Activated CD8-positive, alpha-beta memory T cell treated with anti-CD3 and anti-CD28 coated beads for 36 hours (primary cell): Measurements from ENCODE around the gene C9orf153. TPM values are rescaled to one million over a fixed set of nuclear protein-coding genes. Genes with fewer than 3 reads are reported as not detected.

Source experiments
- CTCF ChIA-PET: fragments of 350-600 bp; sonication (Branson Sonifier 250); formaldehyde crosslinking; loops from one replicate; lab custom pipeline; 2021; ENCODE audit warnings: antibody characterized with exemption; lab: Charles Lee
- POLR2A ChIA-PET: fragments of 350-600 bp; sonication (Branson Sonifier 250); formaldehyde crosslinking; loops from one replicate; lab custom pipeline; 2021; ENCODE audit warnings: antibody characterized with exemption; lab: Charles Lee
- total RNA-seq, 2 experiments: library from RNA; stranded (reverse); gene quantifications; one replicate each; pipeline ENCODE4 v1.2.3, GENCODE V29; 2021

The C9orf153 gene
- total RNA-seq, 2 experiments from 2014 or later = 0.19 TPM; not detected in 1

DNA sequence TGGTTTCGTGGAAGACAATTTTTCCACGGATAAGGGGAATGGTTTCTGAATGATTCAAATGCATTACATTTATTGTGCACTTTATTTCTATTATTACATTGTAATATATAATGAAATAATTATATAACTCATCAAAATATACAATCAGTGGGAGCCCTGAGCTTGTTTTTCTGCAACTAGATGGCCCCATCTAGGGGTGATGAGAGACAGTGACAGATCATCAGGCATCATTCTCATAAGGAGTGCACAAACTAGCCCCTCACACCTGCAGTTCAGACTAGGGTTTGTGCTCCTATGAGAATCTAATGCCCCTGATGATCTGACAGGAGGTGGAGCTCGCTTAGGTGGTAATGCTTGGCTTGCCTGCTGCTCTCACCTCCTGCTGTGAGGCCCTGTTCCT, 16.5 kb upstream of the C9orf153 start:
- POLR2A ChIA-PET = no interaction called here
- CTCF ChIA-PET = interaction anchor here (0.6 kb wide), 1 partner anchor 9 kb away, joined by 5 read pairs; no protein-coding TSS in a partner anchor

DNA sequence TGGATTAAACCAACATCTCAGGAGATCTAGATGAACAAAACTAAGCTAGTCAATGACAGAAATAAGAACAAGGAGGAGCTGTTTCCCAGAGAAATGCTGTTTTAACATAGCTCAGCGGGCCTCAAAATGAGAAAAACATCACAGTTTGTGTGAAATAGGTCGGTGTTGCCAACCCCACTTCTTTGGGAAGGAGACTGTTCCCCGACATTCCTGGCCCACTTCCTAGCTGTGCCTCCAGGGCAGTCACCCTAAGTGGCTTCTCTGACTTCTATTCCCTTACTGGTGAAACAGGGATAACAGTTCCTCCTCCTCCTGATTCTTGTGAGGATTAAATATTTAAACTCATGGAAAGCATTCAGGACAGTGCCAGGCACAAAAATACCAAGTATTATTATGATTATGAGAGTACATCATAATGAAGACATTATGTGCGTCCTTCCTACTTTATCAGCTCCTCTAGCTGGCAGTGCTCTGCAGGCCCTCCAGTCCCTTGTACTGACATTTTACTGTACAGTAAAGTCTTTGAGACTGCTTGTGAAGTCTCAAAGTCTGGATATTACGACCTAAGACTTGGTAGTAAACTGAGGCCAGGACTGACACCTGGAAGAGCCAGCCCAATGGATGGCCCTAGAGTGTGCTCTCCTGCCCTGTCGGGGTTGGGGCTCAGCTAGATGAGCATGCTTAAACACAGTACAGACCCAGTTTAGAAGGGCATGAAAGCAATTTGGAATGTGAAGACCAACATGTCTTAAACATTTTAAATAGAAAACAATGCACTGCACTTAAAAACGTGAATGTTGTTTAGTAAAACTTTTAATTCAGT, 15.6 kb upstream of the C9orf153 start:
- CTCF ChIA-PET = interaction anchor here (0.6 kb wide), 1 partner anchor 8 kb away, joined by 5 read pairs; no protein-coding TSS in a partner anchor

DNA sequence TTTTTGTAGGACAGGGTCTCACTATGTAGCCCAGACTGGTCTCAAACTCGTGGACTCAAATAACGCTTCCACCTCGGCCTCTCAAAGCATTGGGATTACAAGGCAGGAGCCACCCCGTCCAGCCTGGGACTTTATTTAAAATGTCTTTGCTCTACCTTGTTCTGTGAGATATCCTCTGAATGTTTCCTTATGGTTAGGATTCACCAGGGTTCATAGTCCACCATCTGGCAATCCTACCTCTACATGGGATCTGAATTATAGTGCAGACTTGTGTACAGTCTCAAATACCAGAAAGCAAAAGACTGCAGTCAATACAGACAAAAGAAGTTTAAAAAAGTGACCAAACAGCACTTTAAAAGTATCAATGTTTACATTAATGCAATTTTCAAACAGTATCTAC, 12.8 kb upstream of the C9orf153 start:
- POLR2A ChIA-PET = no interaction called here
- CTCF ChIA-PET = no interaction called here

More for the DNA sequence above, 15.6 kb upstream of the C9orf153 start:
- POLR2A ChIA-PET = no interaction called here

DNA sequence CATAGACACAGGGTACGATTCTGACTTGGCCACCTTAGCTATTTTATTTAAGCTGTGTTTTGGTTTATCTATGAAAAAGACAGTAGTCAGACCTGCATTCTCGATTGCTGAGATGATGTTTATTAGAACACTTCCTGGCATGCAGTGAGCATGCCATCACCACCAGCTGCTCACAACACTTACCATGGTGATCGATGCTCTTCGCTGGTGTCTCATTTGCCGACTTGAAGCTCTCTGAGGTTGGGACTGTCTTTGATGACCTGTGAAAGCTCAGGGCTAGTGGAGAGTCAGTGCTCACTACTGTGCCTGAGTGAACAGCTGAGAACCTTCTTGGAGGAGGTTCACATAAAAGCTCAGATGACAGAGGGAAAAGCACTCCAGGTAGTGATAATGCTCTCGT, 4.4 kb upstream of the C9orf153 start:
- ChIA-PET POLR2A (no interaction called here), CTCF (no interaction called here)

DNA sequence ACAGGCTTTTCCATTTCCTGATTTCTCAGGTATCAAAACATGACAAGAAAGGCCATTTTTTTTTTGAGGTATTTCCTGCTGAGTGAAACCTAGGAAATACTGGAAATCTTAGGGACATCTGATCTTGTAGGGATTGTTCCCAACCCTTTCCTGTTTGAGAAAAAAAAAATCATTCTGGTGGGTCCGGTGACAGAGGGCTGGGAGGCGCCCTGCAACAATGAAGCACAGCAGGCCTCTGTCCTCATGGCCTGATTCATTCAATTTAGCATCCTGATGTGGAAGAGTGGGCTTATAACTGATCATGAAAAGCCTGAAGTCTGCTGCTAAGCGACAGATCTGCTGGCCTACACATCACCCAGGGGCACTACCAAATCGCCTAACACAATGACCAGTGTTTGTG, 3.0 kb upstream of the C9orf153 start:
- POLR2A ChIA-PET = no interaction called here
- CTCF ChIA-PET = no interaction called here

DNA sequence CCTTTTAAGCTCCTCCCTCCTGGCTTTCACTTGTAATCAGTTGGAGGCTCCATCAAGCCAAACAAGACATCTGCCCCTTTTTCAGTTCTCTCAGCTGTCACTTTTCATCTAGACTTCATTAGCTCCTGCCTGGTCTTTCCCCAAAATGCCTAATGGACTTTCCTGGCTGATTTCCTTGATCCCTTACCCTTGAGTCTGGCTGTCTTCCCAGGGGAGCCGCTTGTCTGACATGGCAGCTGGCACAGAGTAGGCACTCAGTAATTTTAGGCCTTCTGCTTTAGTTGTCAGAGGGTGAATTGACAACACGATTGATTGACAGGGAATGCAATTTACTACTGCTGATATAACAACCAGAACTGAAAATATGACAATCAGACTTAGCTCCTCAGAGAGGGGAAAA, 2.1 kb downstream of the C9orf153 start:
- ChIA-PET POLR2A (no interaction called here), CTCF (no interaction called here)

DNA sequence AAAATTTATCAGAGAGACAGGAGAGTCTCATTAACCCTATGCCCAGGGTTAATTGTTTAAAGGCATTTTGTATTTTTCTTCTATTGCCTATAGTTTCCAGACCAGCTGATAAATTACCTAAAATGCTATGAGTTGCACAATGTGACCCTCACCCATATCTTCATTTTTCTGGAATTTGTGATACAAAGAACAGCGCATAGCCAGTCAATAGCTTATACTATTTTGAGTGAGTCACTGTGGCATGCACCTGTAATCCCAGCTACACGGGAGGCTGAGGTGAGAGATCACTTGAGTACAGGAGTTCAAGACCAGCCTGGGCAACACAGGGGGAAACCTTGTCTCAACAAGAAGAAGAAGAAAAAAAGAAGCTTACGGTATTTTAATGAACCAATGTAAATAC, 2.8 kb downstream of the C9orf153 start:
- POLR2A ChIA-PET = no interaction called here
- CTCF ChIA-PET = no interaction called here

DNA sequence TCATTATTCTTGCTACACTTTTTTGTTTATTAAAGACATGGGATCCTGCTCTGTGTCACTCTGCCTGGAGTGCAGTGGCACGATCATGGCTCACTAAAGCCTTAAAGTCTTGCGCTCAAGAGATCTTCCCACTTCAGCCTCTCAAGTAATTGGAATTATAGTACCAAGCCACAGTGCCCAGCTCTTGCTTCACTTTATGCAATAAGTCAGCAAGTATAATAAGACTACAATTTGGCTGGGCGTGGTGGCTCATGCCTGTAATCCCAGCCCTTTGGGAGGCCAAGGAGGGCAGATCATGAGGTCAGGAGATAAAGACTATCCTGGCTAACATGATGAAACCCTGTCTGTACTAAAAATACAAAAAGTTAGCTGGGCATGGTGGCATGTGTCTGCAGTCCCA, 5.9 kb downstream of the C9orf153 start:
- ChIA-PET CTCF (no interaction called here), POLR2A (no interaction called here)

DNA sequence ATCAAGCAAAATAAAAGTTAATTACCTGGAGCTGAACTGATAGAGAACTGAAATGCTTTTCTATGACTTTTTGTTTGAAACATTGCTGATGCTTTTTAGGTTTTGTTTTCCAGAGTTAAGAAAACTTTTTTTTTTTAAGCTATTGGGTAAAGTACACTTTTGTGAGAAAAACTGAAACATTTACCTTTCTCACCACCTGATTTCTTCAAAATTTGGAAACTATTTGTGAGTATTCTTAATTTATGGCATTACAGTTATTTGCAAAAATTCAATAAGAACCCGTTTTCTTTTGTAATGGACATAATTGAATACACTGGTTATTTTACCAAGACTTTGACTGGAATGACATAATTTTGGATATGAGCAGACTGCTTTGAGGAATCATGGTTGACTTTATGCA, 6.6 kb downstream of the C9orf153 start:
- ChIA-PET CTCF (no interaction called here), POLR2A (no interaction called here)

DNA sequence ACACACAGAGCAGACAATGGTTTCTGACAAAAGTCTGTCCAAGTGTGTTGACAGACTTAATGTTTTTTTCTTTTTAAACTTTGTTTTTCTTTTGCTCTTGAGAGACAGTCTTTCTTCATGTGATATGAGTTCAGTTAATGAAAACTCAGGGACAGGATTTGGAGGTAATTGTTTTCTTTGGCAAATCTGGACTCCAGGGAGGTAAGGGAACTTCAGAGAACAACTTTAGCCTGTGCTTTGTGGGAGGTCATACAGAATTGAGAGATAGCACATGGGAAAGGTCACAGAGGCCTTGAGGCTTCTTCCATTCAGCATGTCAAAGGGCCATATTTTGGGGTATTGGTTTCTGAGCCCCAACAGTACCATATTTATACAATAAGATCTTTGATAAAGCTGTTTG, 9.3 kb downstream of the C9orf153 start:
- POLR2A ChIA-PET = no interaction called here

DNA sequence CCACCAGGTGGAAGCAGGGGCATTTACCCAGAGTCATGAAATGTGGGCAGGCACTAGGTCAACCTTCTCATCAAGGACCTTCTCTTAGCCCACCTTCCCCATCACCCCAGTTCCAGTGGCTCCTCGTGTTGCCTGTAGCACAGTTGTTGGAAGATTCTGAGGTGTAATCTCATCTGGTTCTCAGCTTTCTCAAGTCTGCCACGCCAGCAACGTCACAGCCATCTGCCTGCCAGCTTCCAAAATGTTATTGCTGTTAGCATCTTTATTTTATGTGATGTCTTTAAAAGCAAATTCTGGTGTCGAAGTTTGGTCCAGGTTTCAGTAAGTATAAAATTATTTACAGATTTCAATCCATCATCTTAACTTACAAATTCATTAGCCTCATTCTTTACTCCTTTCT, 10.7 kb downstream of the C9orf153 start:
- CTCF ChIA-PET = no interaction called here
- POLR2A ChIA-PET = no interaction called here

More for the DNA sequence above, 9.3 kb downstream of the C9orf153 start:
- CTCF ChIA-PET = no interaction called here

DNA sequence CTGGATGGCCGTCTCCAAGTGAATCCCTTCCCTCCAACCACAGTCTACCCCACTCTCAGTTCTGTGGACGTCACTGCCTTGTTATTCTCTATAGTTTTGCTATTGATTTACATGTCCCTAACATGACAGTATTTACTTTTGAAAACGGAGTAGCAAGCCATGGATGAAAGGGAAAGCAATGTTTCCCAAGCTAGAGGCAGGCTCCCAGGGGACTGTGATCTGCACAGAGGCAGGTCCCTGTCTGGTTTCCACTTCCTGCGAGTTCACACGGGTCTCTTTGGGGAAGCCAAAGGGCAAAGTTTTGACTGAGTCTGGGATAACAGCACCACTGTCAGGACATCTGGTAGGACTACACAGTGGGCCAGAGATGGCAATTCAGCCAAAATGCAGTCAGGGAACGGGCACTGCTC, 12.7 kb downstream of the C9orf153 start:
- ChIA-PET CTCF (no interaction called here), POLR2A (no interaction called here)

DNA sequence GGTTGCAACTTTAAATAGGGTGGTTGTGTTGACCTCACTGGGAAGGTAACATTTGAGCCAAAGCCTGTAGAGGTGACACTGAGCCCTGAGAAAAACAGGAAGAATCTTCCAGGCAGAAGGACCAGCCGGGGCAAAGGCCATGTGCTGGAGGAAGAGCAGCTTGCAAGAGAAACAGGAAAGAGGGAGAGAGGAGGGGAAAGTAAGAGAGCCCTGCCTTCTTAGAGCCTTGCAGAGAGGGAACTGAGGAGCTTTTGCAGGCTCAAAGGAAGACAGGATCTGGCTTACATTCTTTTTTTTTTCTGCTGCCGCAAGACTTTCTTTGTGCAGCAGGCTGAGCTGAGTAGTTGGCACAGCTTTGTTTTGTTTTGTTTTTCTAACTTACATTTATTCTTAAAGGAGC, 17.4 kb downstream of the C9orf153 start:
- ChIA-PET CTCF (no interaction called here), POLR2A (no interaction called here)

DNA sequence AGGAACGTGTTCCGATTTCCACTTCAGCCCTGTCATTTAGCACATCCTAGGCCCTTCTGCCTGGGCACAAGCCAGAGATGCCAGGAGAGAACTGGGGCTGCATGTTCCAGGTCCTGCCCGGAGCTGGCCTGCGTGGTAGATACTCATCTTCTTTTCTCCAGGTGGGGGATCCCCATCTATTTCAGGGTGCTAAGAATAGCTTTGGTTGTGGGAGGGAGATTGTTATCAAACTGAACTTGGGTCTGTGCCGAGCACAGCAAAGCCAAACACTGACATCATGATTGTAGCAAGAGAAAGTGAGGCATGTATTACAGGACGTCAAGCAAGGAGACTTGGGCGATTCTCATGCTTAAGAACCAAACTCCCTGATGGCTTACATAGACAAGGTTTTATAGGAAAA, 18.2 kb downstream of the C9orf153 start:
- POLR2A ChIA-PET = no interaction called here
- CTCF ChIA-PET = no interaction called here

DNA sequence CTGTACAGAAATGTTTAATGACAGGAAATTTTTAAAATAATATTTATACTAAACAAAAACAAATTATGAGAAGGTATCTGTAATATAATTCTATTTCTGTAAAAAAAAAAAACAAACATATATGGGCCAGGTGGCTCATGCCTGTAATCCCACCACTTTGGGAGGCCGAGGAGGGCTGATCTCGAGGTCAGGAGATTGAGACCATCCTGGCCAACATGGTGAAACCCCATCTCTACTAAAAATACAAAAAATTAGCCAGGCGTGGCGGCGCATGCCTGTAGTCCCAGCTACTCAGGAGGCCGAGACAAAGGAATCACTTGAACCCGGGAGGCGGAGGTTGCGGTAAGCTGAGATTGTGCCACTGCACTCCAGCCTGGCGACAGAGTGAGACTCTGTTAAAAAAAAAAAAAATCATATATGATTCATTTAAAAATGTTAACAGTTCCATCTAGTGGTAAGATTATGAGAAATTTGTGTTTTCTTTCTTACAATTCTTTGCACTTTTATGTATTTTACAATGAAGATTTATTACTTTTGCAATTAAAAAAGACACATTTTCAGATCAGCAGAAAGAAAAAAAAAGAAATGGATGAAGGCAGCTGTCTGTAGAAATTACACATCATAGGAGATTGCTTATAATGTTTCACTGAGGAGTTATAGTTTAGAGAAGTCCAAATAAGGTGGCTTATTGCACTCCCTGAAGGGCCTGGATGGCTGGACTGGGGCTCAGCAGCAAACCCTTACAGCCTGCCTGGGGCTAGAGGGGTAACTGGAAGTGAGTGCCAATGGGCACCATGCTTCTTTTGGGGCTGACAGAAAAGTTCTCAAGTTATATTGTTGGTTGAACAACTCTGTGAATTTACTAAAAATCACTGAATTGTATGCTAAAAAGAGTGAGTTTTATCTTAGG, 20.3 kb downstream of the C9orf153 start:
- POLR2A ChIA-PET = no interaction called here
- CTCF ChIA-PET = no interaction called here

DNA sequence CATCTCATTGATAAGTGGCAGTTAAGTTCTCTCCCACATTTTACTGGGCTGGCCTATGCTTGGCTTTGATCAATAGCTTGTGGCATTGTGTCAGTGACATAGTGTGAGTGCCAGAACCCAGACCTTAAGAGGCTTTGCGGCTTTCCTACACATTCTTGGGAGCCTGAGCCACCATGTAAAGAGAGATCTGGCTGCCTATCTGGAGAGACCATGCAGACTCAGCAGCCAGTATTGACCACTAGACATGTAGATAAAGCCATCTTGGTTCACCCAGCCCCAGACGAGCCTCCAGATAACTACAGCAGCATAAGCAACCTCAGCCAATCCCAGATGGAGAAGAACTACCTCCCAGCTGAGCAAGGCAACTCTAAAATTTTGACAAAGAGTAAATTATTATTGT, 28.6 kb downstream of the C9orf153 start:
- ChIA-PET CTCF (no interaction called here), POLR2A (no interaction called here)

DNA sequence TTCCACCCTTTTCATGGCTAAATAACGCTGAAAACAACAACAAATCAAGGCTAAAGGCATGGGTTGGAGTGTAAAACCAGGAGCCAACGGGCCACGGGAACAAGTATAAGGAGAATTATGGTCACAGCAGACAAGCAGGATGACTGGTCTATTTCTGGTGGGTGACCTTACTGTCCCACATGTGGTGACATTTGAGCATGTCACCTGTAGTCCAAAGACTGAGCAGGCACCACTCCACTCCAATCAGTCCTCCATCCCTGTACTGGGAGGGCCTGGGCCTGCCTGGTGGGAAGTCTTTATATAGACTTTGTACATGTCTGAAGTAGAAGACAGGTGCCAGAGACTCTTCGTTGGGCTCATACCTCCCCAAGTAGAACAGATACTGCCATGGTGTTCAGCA, 36.8 kb downstream of the C9orf153 start:
- POLR2A ChIA-PET = no interaction called here
- CTCF ChIA-PET = no interaction called here

DNA sequence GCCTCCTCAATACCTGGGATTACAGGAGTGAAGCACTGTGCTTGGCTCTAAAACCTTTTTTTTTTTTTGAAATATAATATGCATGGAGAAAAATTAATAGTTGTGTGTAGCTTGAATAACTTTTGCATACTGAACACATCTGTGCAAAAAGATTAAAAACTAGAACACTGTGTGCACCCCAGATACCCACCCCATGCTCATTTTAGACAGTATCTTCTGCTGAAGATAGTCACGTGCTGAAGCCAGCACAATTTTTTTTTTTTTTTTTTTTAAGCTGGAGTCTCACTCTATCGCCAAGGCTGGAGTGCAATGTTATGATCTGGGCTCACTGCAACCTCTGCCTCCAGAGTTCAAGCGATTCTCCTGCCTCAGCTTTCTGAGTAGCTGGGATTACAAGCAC, 39.9 kb downstream of the C9orf153 start:
- POLR2A ChIA-PET = no interaction called here
- CTCF ChIA-PET = interaction anchor here (0.7 kb wide), 1 partner anchor 22 kb away, joined by 3 read pairs; no protein-coding TSS in a partner anchor

DNA sequence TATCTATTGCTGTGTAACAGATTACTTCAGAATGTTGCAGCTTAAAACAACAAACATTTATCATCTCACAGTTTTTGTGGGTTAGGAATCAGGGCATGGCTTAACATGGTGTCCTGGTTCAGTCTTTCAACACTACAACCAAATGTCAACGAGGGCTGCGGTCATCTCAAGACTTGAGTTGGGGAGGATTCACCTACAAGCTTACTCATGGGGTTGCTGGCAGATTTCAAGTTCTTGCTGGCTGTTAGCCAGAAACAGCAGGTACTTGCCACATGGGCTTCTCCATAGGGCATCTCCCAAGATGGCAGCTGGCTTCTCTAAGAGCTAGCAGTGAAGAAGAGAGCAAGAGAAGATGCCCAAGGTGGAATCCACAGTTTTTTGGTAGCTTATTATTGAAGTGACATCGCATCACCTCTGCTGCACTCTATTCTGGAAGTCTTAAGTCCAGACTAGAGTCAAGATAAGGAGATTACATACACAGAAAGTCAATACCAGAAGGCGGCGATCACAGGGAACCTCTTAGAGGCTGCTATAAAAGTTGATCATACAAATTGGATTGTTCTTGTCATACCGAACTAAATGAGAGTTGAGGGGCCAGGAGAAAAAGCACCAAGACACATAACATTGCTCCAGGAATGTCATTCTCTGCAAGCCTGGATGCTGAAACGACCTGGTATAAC, 42.2 kb downstream of the C9orf153 start:
- POLR2A ChIA-PET = no interaction called here
- CTCF ChIA-PET = no interaction called here

DNA sequence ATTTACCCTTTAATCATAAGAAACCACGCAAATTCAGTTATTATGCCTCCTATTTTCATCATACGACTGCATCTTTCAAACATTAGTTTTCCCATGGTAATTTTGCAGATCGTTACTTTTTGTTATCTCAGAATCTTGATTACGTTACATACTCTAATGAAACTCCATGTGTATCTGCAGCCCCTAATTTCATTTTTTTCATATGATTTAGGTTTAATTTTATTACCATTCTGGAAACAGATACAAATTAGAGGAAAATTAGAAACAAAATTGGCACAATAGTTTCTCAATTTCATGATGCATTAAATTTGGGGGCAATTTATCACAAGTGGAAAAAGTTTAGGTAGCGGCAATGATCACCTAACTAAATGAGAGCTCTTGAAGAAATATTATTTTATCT, 52.3 kb downstream of the C9orf153 start:
- CTCF ChIA-PET = no interaction called here

More for the DNA sequence above, 52.3 kb downstream of the C9orf153 start:
- POLR2A ChIA-PET = no interaction called here
